HG03108 (cell line): ENCODE measurements around the gene CDT1.

ENCODE experiments used
- ATAC-seq: cut with Tn5 transposase; IDR thresholded peaks from one replicate; pipeline ENCODE4 v1.9.1; 2021; ENCODE audit warnings: moderate library complexity; ENCODE audit not compliant: unreplicated experiment

CDT1 gene

GRCh38 chr16:88803264-88803987 lies at the start of gene CDT1:
Gene CDT1, plus strand, starts transcription at chr16:88803789. Its CDS starts 43 bp downstream, at chr16:88803832.
- peak; percentile 30 for ATAC-seq

GRCh38 chr16:88754109-88754911 lies 49.3 kb upstream of the CDT1 start:
- no peak for ATAC-seq

- ATAC-seq, result no peak
Observed at GRCh38 chr16:88754912-88755744, 48.5 kb upstream of the CDT1 start.

- no peak for ATAC-seq
Observed at GRCh38 chr16:88755745-88756443, 47.7 kb upstream of the CDT1 start.

DNA sequence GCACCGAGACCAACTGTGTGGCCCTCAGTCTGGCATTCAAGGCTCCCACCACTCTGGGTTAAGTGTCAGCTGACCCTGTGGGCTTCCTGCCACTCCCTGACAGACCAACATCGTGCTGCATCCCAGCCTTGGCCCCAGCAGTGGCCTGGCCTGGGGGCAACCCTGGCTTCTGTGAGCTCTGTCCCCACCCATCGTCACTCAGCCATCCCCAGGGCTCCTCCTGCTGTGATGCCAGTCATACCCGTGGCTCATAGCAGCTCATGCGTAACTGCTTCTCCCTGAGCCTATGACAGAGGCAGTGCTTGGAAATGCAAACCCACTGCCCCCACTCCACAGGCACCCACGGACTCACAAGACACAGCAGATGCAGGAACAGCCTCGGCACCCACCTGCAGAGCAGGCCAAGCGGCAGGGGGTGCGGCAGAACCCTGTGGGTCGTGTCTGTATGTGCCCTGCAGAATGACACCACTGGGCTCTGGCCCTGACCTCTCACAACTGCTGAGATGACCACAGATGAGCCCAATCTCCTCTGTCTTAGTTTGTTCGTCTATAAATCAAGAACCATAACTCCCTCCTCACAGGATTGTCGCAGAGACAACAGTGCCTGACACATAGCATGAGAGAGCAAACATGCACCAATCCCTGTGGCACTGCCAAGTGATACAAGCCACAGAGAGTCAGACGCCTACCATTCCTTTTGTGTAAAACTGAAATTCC lies 45.2 kb upstream of the CDT1 start:
- no peak for ATAC-seq

DNA sequence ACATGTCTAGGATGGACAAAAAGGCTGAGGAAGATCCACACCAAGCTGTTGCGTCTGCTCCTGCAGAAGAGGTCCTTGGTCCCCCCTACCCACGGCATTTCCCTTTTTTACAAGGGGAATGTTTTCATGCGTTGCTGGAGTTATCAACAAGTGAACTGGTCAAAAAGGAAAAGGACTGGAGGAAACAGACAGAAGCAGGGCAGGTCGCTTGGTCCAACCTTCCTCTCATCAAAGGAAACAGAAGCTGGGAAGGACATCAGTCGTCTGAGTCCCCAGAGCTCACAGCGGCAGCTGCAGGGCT lies 44.7 kb upstream of the CDT1 start:
- ATAC-seq, result no peak

DNA sequence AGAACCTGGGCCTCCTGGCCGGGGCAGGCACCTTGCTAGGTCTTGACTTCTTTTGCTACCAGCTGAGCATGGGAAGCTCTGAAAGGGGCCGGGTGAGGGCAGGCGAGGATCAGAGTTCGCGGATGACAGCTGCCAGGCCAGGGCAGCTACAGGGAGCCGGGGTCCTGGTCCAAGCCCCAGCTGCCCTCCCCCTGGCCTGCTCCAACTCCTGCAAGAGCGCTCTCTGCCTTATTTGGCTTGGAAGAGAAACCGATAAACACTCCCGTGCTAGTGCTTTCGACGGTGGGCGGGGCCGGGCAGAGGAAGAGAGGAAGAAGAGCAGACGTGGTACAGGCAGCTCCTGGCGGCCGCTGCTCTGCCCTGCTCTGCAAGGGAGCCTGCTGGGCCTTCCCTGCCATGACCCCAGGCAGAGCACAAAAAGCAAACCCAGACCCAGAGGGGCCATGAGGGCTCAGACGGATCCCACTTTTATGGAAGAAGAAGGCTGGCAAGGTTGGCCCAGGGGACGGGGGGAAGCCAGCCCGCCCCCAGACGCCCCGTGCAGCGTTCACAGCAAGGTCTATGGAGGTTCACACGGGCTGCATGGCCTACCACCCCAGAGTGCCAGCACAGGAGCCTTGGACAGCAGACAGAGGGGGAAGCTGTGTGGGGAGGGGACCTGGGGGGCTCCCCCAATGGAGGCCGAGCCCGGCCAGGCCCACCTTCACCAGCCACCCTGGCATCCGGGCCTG lies 44.2 kb upstream of the CDT1 start:
- ATAC-seq, result no peak

DNA sequence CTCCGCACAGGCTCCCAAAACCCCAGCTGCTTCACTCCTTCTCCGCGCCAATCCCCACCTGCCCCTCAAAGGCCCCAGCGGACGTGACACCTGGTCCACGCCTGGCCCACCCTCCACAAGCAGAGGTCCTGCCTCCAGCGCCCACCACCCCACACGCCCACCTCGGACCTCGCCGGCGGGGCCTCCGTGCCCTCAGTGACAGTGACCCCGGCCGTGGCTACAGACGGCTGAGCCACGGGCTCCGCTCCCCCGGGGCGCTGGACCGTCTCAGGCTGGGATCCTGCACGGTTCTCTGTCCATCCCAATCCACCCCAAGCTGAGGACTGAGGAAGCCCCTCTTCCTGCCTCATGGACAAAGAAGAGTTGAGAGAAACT lies 43.6 kb upstream of the CDT1 start:
- no peak for ATAC-seq

GRCh38 chr16:88760424-88761142 lies 43.0 kb upstream of the CDT1 start:
- ATAC-seq, result no peak

GRCh38 chr16:88761143-88761534 lies 42.5 kb upstream of the CDT1 start:
- no peak for ATAC-seq

GRCh38 chr16:88761830-88762229 lies 41.8 kb upstream of the CDT1 start:
- no peak for ATAC-seq

- ATAC-seq, result no peak
Observed at GRCh38 chr16:88762258-88762870, 41.2 kb upstream of the CDT1 start.

GRCh38 chr16:88762941-88763340 lies 40.6 kb upstream of the CDT1 start:
- no peak for ATAC-seq

- no peak for ATAC-seq
Observed at GRCh38 chr16:88763502-88764053, 40.0 kb upstream of the CDT1 start.

DNA sequence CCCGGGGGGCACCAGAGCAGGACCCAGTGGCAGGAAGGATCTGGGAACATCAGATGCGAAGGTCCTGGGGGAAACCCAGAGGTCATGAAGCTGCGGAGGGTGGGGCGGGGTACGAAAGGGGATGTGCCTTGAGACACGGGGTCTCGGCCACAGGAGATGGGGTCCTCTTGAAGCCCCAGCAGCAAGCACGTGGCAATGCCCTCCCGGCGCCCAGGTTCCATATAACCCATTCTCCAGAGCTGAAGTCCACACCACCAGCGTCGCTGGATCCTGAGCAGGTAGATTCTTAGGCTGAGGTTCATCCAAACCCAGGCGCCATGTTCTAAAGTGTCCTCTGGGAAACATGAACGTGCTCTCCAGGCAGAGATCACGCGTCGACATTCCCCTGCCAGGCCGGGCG lies 39.5 kb upstream of the CDT1 start:
- no peak for ATAC-seq

DNA sequence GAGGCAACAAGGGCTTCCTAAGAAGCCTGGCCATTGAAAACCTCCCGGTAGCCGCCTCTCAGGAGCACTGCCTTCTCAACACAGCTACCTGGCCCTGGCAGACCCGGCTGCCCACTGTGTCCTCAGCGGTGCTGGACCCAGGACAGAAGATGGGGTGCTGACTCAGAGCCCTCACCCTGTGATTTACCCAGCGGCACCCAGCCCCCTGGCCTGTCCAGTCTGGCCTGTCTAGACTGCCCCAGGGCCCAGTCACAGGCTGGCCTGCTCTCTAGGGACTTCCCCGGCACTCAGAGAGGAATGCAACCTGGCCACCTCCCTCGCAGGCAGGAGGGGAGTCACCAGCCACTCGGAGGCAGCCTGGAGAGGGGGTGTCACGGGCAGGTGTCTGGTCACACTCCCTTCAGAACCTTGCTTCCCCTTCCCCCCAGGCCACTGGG lies 38.7 kb upstream of the CDT1 start:
- no peak for ATAC-seq

DNA sequence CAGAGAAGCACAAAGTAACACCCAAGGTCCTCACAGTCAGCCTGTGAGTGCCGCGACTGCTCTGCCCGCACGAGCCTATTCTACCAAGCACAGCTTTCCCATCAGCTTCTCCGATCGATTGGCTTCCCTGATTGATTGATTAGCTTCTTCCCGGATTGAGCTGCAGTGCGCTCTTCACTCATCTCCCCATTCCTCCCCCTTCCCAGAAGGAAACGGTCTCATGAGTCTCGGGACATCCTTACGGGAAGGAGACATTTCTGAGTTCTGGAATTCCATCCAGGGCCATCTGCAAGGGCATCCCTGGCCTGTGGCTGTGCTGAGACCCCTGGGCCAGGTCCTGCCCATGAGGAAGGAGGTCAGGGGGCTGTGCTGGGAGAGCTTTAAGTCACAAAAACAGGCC lies 36.6 kb upstream of the CDT1 start:
- no peak for ATAC-seq

DNA sequence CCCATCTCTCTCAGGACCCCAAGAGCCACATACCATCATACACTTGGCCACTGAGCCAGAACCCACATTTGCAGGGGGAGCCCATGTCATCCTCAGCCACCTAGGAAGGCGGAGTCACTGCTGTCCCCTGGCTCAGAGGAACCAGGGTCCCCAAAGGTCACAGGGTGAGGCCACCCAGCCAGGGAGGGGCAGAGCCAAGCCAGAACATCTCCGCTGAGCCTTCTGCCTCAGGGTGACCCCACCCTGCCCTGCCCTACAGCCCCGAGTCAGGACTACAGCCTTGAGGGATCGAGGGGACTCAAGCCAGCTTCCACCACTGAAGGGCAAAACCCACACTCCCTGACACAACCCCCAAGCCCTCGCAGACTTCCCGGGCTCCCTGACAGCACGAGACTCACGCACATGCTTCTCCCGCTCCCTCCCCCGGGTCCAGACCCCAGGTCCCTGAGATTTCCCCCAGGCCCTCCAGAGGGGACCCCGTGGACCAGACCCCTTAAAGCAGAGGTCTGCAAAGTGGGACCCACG lies 36.0 kb upstream of the CDT1 start:
- ATAC-seq, result no peak
